Suprapubic skin (tissue), 4 donors: ENCODE measurements around the gene LRRC47.

ENCODE experiments used
- POLR2A ChIP-seq, 2 donors: fragments of 450-650 bp; IDR thresholded peaks; one replicate each; pipeline ENCODE4 v1.6.1; 2017; ENCODE audit warnings: antibody characterized with exemption in 2 of 2, mild to moderate bottlenecking in 2 of 2, moderate library complexity in 2 of 2
- POLR2AphosphoS5 ChIP-seq, 3 donors: sonication (generic); formaldehyde crosslinking; IDR thresholded peaks; one replicate each; pipeline ENCODE4 v1.6.1; 2017; ENCODE audit warnings: antibody characterized with exemption in 3 of 3

DNA sequence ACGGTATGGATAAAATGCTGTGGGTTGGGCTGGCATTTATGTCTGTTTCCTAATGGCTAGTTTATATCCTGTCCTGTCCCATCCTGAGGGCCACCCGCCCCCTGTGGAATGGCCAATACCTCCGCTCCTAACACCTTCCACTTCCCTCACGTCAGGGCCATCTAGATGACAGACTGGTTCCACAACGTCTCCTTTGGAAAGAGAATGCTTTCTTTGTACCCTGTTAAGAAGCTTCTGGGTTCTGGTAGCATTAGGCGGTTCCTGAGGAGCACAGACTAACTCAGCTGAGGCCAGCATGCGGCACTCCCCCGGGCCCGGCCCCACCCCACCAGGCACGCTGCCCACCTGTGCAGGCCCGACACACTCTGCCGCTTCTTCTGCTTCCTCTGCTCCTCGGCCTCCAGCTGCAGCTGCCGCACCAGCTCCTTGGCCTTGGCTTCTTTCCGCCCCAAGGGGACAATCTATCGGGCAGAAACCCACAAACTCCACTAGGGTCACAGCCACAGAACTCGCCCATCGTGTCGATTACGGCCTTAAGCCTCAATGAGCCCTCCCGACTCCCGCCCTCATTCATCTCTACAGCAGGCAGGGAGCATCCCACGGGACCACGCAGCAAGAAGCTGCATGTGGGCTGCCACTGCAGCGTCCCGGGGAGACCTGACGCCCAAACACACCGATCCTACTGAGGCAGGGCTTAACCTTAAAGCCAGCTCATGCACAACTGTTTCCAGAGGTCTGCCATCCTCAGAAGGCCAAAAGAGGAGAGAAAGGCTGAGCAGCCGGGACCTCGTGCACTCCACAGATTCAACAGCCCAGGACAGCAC, 12.4 kb downstream of the LRRC47 start:
- TF ChIP-seq POLR2A (IDR thresholded peaks at IDR 0.05) (no peak), POLR2AphosphoS5 (IDR thresholded peaks at IDR 0.05) (no peak)
